Lower leg skin (tissue), 4 donors: ENCODE results near the gene HIBCH. TPM values are rescaled to one million over a fixed set of nuclear protein-coding genes. Genes with fewer than 3 reads are reported as not detected.
"Not testable (repeated sequence)": the region's sequence is repeated elsewhere in the genome, so short reads cannot be mapped to it uniquely, and the experiment has no call there.

ENCODE experiments used
- DNase-seq, 2 donors: peaks; one replicate each; pipeline ENCODE4 v3.0.0-alpha.2; 2019; ENCODE audit warnings: low spot score in 2 of 2
- H3K4me3 ChIP-seq: fragments of 200-600 bp; sonication (generic); 2 replicates; pipeline ENCODE4 v1.5.1; 2017; ENCODE audit warnings: mild to moderate bottlenecking, low read depth; ENCODE audit not compliant: poor library complexity, severe bottlenecking
- CTCF ChIP-seq, 3 donors: fragments of 450-650 bp; IDR thresholded peaks; one replicate each; pipeline ENCODE4 v1.5.1; 2016; ENCODE audit warnings: antibody characterized with exemption in 3 of 3, mild to moderate bottlenecking in 3 of 3, moderate library complexity in 2 of 3
- POLR2A ChIP-seq, 2 donors: fragments of 450-650 bp; IDR thresholded peaks; one replicate each; pipeline ENCODE4 v1.6.1; 2016 to 2017; ENCODE audit warnings: antibody characterized with exemption in 2 of 2, mild to moderate bottlenecking in 1 of 2, moderate library complexity in 1 of 2
- WGBS, 2 donors: methylation state at CpG; one replicate each; pipeline ENCODE4 v1.1.5; 2018; 5-methylcytosine and 5-hydroxymethylcytosine counted together
- intact Hi-C: fragments of 100-400 bp; cut with DNase I; formaldehyde crosslinking; loops from one replicate; pipeline ENCODE4 v1.15.0; 2023; ENCODE audit warnings: low total_unique reads
- total RNA-seq, 4 donors: library from RNA; depleted of rRNA; stranded (reverse); fragments of >200 nt; gene quantifications; one replicate each; pipeline ENCODE4 v1.1.0, GENCODE V29; 2016

HIBCH gene
- total RNA-seq, 4 donors from 2014 or later: 10.0 to 21.4 (median 18.4) TPM

GRCh38 chr2:190235101-190235500 lies 84.5 kb downstream of the HIBCH start:
- WGBS, 2 donors: 78 to 85% methylated on average over 4 of the region's 4 CpGs
- no peak overlapping the region for H3K4me3 ChIP-seq
- intact Hi-C loops: no loop called here
- no peak for DNase-seq
- no peak for TF ChIP-seq CTCF (IDR thresholded peaks at IDR 0.05)
- TF ChIP-seq POLR2A (IDR thresholded peaks at IDR 0.05): no peak

- intact Hi-C loops, H3K4me3 ChIP-seq, DNase-seq: not testable (repeated sequence)
- 95 to 98% methylated on average over 12 of the region's 12 CpGs for WGBS, 2 donors
These were observed 95.6 kb downstream of the HIBCH start for GRCh38 chr2:190223989-190224388.

DNA sequence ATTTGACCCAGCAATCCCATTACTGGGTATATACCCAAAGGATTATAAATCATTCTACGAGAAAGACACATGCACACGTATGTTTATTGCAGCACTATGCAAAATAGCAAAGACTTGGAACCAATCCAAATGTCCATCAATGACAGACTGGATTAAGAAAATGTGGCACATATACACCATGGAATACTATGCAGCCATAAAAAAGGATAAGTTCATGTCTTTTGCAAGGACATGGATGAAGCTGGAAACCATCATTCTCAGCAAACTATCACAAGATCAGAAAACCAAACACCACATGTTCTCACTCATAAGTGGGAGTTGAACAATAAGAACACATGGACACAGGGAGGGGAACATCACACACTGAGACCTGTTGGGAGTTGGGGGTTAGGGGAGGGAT lies 96.9 kb downstream of the HIBCH start:
- intact Hi-C loops, DNase-seq, H3K4me3 ChIP-seq: not testable (repeated sequence)
- 89 to 96% methylated on average over 2 of the region's 2 CpGs for WGBS, 2 donors

DNA sequence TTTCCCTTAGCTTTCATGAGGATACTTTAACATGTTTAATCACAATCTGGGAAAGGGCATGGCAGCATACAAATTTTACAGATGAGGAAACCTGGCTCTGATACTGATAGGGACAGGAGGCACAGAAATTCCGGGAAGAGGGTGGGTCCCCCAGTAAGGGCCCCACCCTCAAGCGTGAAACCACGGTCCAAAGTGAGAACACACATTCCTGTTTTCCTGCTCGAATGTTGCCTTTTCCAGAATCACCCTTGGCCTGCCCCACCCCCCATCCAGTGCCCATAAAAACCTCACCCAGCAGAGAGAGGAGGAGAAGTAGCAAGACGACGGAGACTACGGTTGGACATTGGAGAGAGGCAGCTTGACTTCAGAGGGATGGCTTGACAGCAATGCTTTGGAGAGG lies 98.2 kb downstream of the HIBCH start:
- no peak for DNase-seq
- whole genome bisulfite sequencing, 2 donors: 72 to 78% methylated on average over 7 of the region's 7 CpGs
- intact Hi-C loops: no loop called here
- H3K4me3 ChIP-seq: no peak overlapping the region
- no peak for TF ChIP-seq POLR2A (IDR thresholded peaks at IDR 0.05)
- no peak for TF ChIP-seq CTCF (IDR thresholded peaks at IDR 0.05)

DNA sequence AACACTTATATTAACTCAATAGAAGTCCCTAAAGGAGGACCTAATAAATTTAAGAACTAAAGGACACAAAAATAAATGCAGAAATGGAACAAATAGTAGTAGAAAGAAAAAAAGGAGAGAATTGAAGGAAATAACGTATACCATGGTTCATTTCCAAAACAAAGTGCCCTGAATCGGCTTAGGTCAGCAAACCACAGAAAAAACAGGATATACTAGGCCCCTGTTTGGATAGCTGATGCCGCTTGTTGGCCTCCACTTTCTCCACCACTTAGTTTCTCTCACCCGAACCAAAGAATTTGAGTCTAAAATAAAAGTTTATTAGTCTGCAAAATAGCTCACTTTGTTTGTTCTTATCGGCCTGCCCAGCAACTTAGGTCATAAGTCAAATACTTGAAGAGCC lies 100.4 kb downstream of the HIBCH start:
- intact Hi-C loops: no loop called here
- no peak for TF ChIP-seq CTCF (IDR thresholded peaks at IDR 0.05)
- TF ChIP-seq POLR2A (IDR thresholded peaks at IDR 0.05): no peak
- H3K4me3 ChIP-seq: no peak overlapping the region
- no peak for DNase-seq
- 87 to 94% methylated on average over 5 of the region's 5 CpGs for WGBS, 2 donors

DNA sequence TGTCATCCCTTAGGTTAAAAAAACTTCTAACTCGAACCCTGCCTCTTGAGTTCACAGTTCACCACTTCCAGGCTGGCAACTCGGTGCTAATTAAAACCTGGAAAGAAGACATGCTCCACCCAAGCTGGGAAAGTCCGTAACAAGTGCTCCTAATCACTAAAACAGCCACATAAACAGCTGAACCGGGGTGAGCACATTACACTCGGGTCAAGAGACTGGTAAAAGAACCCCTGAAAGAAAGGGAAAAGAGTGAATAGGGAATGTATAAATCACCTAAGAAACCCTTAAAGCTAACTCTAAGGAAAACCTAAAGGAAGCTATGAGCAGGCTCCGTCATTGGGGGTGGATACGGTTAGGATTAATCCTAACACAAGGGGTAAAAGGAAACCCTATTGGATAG lies 102.0 kb downstream of the HIBCH start:
- 79 to 89% methylated on average over 7 of the region's 7 CpGs for WGBS, 2 donors
- intact Hi-C loops: no loop called here
- TF ChIP-seq CTCF (IDR thresholded peaks at IDR 0.05) (no peak), POLR2A (IDR thresholded peaks at IDR 0.05) (no peak)
- no peak overlapping the region for H3K4me3 ChIP-seq
- DNase-seq: no peak

GRCh38 chr2:190216829-190217228 lies 102.8 kb downstream of the HIBCH start:
- H3K4me3 ChIP-seq: no peak overlapping the region
- peak in 1 of 2 donors; percentile 16 for DNase-seq
- 72 to 77% methylated on average over 3 of the region's 3 CpGs for WGBS, 2 donors
- intact Hi-C loops: no loop called here
- no peak for TF ChIP-seq CTCF (IDR thresholded peaks at IDR 0.05)
- no peak for TF ChIP-seq POLR2A (IDR thresholded peaks at IDR 0.05)
